ENCODE measurements around the gene PXDN.

Gene PXDN

DNA sequence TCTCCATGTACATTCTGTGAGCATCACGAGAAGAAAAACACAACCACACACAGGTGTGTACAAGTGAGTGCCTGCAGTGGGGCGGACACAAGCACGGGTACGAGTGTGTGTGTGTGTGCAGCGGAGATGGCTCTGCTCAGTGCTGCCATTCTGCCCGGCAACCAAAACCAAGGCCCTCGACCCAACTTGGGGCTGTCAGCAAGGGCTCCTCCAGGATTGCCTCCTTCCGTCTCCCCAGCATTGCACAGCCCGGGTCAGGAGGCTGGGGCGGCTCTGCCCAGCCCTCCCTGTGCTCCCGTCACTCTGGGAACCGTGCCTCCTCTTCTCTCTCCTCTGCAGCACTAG is 66.5 kb downstream of the PXDN start:
- no peak for DNase-seq

DNA sequence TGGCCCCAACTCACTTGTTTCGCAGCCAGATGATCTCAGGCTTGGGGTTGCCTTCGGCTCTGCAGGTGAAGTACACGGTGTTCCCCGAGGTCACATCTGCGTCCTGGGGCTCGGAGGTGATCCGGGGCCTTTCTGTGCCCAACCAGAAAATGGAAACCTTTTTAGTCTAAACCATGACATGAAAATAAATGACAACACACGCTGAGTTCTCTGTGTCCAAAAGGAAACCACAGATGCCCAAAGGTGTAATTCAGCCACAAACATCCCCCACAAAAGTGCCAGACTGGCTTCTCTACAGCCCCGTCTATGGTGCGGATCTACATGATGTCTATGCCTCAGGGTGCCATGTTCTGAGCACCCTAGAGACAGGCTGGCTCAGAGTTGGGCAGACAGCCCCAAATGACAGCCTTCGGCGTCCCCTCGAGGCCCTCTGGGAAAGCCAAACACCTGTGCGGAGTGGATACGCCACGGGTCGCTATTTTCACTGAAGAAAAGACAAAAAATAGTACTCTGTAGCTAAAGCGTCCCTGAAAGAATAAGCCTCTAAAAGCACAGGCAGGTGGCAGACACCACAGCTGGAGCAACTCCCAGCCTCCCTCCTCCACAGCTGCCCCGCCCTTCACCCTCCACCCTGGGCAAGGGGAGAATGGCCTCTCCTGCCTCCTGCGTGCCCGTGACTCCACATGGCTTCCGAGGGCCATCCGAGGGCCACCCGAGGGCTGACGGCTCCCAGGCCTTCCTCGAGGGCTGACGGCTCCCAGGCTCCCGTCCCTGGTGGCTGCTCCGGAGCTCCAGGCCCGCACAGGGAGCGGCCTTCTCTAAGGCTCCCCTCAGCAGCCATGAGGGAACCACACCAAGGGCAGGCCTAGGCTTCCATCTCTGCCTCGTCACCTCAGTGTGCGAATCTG is 67.1 kb downstream of the PXDN start:
- DNase-seq: no peak

- DNase-seq: no peak
Measured at GRCh38 chr2:1676091-1676912, 68.0 kb downstream of the PXDN start.

GRCh38 chr2:1675633-1676032 is 68.7 kb downstream of the PXDN start:
- no peak for DNase-seq

DNA sequence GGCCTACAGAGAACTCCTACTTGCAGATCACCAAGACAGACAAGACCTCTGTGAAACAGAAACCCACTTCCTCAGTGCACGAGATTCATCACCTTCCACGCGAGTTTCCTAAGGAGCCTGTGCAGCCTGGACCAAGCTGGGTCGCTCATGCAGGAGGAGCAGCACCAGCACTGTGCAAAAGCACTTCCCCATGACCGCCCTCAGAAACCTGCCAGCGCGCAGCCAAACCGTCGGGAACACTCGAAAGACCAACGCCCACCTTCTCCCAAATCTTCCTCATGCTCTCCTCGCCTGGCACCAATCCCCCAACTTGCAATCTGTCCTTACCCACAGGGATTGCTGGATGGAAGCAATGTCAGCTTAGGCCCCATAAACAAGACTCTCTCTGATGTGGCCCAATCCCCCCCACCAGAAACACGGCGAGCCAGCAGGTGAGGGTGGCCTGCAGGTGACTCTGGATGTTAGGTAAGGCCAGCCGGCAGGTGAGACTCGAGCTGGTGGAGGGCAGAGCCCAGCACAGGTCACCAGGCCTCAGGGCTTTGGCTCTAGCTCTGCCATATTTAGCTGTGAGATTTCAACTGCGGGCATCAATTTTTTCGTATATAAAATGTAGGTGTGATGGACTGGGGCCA is 69.4 kb downstream of the PXDN start:
- DNase-seq: no peak

DNA sequence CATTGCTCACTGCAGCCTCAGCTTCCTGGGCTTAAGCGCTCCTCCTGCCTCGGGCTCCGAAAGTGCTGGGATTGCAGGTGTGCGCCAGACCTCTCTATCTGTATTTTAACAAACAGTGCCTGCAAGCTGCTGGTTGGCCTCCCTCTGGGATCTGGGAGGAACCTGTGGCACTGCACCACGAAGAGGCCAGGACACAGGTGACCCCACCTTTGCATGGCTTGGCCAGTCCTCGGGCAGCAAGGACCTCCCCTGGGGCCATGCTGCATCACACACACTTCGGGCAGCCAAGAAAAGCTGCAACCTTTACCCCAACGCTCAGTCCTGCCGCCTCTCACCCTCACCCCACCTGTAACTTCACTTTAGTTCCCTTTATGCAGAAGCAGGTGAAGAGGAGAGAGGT is 70.0 kb downstream of the PXDN start:
- no peak for DNase-seq

- no peak for DNase-seq
Measured at GRCh38 chr2:1673160-1673944, 71.0 kb downstream of the PXDN start.

DNA sequence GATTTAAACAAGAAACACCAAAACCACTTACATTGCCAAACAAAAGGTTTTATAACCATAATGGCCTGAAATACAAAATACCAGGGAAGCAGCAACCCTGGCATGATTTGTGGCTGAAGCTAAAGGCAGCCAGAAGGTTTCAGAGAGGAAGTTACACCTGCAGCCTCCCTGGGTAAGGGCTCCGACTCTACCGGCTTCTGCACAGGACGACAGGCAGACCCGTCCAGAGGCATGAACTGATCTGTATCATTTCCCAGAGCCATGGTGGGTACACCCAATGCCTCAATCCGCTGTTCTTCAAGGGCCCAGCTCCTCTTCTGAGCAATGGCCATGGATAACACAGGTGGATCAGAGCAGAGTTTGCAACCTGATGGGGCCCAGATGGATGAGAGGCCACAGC is 71.6 kb downstream of the PXDN start:
- DNase-seq: no peak

GRCh38 chr2:1671916-1672315 is 72.4 kb downstream of the PXDN start:
- no peak for DNase-seq

DNA sequence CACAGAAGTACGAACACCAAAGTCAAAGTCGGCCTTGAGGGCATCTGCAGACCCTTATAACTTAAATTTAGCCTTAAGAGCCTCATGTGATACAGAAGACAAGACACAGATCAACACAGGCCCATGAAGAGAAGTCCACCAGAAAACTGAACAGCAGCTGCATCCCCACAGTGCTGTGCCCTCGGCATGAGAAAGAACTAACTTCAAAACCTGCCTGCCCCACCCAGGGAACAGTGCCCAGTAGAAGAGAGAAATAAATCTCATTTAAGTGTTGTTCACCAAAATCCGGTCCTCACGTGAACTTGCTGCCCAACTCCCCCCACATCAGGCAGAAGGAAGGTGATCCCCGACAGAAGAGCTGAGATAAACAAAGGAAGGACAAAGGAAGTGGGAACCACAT is 73.7 kb downstream of the PXDN start:
- no peak for DNase-seq

GRCh38 chr2:1665761-1666505 is 78.4 kb downstream of the PXDN start:
- DNase-seq: no peak

- no peak for DNase-seq
Measured at GRCh38 chr2:1664698-1665097, 79.6 kb downstream of the PXDN start.

DNA sequence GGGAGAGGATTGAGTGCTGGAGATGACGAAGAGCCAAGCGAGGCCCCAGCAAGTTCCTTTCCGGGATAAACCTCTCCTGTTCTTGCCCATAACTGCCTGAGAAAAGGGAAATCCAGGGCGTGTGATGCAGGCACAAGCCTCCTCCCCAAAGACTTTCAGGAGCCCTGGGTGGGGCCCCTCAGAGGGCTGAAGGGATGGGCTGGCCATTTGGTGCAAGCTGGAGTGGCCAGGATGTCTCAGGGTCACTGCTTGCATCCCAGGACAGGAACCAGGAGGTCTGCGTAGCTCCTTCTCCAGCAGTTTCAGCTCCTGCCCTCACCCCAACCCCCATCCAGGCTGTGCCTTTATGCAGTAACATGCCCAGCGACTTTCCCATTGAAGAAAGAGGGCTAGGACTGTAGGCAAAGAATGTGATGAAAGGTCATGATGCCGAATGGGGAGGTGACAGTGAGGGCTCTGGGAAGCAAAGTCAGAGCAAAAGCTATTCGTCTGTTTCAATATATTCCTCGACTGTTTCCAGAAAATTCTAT is 80.2 kb downstream of the PXDN start:
- no peak for DNase-seq

DNA sequence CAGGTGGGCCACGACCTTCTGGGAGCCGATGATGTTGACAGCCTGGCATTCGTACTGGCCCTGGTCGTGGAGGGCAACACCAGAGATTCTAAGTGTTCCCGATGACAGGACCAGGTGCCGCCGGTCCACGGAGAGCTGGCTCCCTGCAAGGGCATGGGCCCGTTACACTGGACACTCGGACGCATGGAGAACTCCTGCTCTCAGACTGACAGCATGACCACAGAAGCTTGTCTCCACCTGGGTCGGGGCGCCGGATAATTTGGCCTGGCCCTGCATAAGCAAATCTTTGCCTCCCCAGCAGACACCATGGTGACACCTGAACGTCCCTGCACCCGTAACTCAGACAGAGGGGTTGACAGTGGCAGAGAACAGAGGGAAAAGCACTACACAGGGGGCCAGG is 80.7 kb downstream of the PXDN start:
- DNase-seq: no peak

DNA sequence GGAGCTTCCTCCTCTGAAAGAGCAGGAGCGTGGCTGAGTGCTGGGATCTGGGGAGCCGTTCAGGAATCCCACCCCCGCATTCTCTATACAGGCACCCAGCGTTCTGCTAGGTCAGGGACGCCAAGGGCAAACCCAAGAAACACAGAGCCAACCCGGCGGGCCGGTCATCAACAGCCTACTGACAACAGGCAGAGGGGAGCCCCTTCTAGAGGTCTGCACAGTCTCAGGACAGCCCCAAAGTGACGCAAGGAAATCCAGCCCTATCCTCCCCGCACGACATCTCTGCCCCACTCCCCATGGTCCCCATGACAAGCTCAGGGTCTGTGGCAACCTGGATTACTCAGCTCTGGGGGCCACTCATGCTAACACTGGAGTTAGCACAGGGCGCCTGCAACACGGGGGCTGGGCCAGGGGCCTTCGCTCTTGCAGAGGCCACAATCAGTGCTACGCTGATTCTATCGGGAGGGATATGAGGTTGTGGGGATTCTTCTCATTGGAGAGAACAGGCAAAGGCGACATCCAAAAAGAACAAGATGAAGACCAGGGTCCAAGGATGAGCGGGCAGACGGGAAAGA is 81.6 kb downstream of the PXDN start:
- no peak for DNase-seq

DNA sequence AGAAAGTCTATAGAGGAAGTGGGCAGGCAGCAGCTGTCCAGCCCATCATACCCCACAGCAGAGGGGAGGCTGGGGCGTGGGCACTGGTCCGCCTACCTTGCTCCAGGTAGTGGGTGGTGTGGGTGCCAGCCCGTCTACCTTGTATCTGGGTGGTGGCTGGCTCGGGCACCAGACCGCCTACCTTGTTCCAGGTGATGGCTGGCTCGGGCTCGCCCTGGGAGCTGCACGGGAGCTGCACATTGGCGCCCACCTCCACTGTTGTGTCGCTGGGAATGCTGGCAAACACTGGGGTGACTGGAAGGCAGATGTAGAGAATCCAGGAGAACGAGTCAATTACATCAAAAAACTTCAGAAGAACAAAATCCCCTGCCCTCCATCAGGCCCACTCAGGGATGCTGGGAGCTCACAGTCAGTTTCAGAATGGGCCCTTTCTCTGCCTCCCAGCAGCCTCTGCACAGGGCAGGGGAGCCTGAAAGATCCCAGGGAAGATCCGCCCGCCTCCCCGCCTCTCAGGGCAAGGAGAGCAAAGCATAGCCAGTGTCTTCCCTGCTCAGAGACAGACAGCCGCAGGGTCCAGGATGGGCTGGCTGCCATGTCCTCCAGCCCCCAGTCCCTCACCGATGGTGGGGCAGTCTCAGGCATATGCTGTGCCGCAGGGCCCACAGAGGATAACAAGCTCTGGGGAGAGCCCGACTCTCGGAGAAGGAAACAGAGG is 82.3 kb downstream of the PXDN start:
- no peak for DNase-seq

DNA sequence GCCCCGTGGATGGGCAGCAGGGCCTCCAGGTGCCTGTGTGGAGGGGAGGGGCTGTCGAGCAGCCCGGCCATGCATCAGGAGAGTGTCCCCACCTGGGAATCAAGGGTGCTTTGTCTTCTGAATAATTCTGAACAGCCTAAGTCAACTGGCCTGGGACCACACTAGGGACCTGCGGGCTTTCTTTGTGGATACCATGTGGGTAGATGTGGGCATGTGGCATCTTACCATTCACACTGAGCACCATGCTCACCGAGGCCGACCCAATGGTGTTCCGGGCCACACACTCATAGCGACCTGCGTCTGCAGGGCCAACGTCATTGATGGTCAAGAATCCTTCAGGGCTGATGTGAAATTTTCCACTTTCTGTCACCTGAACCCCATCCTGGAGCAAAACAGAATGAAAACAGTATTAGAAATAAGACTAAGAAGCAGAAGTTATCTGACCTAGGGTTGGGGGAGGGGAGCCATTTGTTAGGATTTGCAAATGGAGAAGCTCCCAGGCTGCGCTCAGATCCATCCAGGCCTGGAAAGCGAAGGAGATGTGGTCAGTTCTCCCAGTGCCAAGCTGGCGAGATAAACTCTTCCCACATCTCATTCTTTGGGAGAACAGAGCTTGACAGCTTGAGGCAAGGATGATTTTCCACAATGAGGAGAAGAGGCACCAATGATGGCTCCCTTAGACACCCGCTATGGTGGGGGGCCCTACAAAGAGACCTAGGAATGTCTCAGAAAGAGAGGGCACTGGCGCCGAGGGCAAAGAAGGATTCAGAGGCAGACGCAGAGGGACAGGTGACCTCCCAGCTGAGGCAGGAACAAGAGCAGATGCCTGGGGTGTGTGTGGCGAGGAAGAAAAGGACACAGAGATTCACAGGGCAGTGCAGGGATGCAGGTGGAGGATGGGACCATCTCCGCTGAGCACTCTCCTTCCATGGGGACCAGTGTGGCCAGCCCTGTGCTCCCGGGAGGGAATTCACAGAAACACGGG is 83.4 kb downstream of the PXDN start:
- no peak for DNase-seq

DNA sequence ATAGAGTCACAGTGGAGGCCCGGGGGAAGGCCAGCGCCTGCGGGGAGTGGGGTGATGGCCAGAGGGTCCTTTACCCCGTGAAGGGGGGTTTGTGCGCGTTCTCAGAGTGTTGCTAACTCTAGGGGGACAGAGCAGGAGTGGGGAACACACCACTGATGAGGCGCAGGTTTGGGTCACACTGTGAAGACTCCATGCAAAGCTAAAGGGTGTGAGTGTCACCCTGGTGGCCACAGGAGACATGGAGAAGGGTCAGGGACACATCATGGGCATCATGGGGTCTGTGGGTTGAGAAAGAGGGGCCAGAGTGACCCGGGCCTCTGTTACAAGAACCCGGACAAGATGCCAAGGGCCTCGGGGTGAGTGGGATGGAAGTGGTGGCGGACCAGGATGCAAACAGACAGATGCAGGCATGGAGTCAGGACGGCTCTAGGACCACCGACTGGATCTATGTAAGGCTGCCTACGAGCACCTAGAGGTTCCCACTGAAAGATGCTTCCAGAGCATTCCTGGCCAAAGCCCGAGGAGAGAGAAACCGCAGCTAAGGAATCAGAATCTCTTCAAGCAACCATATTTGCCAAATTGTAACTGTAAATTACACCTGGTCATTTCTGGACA is 84.3 kb downstream of the PXDN start:
- DNase-seq: no peak

All from stimulated activated CD4-positive, alpha-beta T cell treated with anti-CD3 and anti-CD28 coated beads, Interleukin-4, amount 100 ng/mL, for 4 hours (primary cell).